Small intestine (tissue), 7 donors: ENCODE results near the gene TNFAIP6. TPM values are rescaled to one million over a fixed set of nuclear protein-coding genes. Genes with fewer than 3 reads are reported as not detected.

Experiments
- DNase-seq, 2 donors: peaks; one replicate each; pipeline versions ENCODE4 v3.0.0 to v3.0.0-alpha.2; 2013
- FAIRE-seq: peaks from 2 replicates; lab custom pipeline; 2012; peaks lifted over from hg19 to GRCh38; lab: Jason Lieb, UNC
- H3K27ac ChIP-seq, 3 donors: one replicate each; pipeline ENCODE4 v1.5.1; 2013; ENCODE audit warnings: low read length in 2 of 3, mild to moderate bottlenecking in 2 of 3, control low read depth in 1 of 3, inconsistent platforms in 1 of 3, low read depth in 1 of 3, moderate library complexity in 1 of 3
- H3K27me3 ChIP-seq, 3 donors: one replicate each; pipeline ENCODE4 v1.6.1; 2013; ENCODE audit warnings: low read length in 3 of 3, inconsistent platforms in 1 of 3; ENCODE audit not compliant: control insufficient read depth in 3 of 3, insufficient read depth in 3 of 3
- H3K36me3 ChIP-seq, 3 donors: one replicate each; pipeline ENCODE4 v1.6.1; 2013; ENCODE audit warnings: low read length in 3 of 3, inconsistent platforms in 1 of 3, low read depth in 1 of 3, mild to moderate bottlenecking in 1 of 3, moderate library complexity in 1 of 3; ENCODE audit not compliant: control insufficient read depth in 3 of 3, insufficient read depth in 2 of 3
- H3K4me1 ChIP-seq, 3 donors: one replicate each; pipeline ENCODE4 v1.6.1; 2013; ENCODE audit warnings: low read length in 2 of 3, inconsistent platforms in 1 of 3, low read depth in 1 of 3, mild to moderate bottlenecking in 1 of 3, moderate library complexity in 1 of 3; ENCODE audit not compliant: control insufficient read depth in 3 of 3, insufficient read depth in 2 of 3
- H3K4me3 ChIP-seq, 3 donors: one replicate each; pipeline ENCODE4 v1.5.1; 2013; ENCODE audit warnings: low read length in 3 of 3, control low read depth in 1 of 3, inconsistent platforms in 1 of 3, low read depth in 1 of 3, mild to moderate bottlenecking in 1 of 3, moderate library complexity in 1 of 3
- H3K9me3 ChIP-seq, 2 donors: one replicate each; pipeline ENCODE4 v1.6.1; 2013; ENCODE audit warnings: low read depth in 1 of 2, low read length in 1 of 2; ENCODE audit not compliant: control insufficient read depth in 2 of 2, insufficient read depth in 1 of 2
- WGBS, 3 donors: extraction: QIAGEN DNeasy Blood & Tissue Kit; methylation state at CpG; one replicate each; pipeline ENCODE4 v1.1.7; 2013; 5-methylcytosine and 5-hydroxymethylcytosine counted together
- polyA plus RNA-seq, 4 donors: library from polyadenylated mRNA; stranded (reverse) in 3 of 4; unstranded in 1 of 4; fragments of 200-250 nt in 3 of 4; fragments of 120-200 nt in 1 of 4; gene quantifications; one replicate each; pipeline versions ENCODE4 v1.2.1 to v1.2.3, GENCODE V29; 2013
- donor health status: healthy with polysubstance abuse.
- donor health status: control.
- donor health status: control.
- donor health status: Bipolar disorder and iron deficiency.
- donor health status: healthy.

The TNFAIP6 gene
- polyA plus RNA-seq, 4 donors = 0.67 to 1.2 (median 0.90) TPM; not detected in 1

DNA sequence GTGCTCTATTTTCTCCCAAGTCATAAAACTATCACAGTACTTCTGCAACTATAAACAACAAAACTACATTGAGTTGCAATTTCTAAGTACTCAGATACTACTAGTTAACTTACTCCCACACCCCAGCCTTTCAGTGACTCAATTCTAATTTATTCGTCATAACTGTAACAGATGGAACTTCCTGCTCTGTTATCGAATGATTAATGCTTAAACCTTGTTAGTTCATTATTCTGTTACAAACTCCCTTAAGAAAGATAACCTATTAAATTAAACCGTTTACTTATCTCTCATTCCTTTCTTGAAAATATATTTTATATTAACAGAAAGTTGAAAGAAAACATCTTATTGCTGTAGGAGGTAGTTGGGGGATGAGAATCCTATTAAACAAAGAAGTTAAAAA is 17.0 kb downstream of the TNFAIP6 start:
- H3K27me3 ChIP-seq = no peaks in the 10 kb centered on the region
- DNase-seq = no peak
- H3K9me3 ChIP-seq = no peaks in the 10 kb centered on the region
- 29 to 39% (median 34%) methylated on average over 3 of the region's 3 CpGs for WGBS, 3 donors
- no peak overlapping the region for H3K4me3 ChIP-seq
- no peak overlapping the region for H3K27ac ChIP-seq
- FAIRE-seq = no peak
- H3K36me3 ChIP-seq = no peaks in the 10 kb centered on the region
- H3K4me1 ChIP-seq = no peaks in the 10 kb centered on the region

DNA sequence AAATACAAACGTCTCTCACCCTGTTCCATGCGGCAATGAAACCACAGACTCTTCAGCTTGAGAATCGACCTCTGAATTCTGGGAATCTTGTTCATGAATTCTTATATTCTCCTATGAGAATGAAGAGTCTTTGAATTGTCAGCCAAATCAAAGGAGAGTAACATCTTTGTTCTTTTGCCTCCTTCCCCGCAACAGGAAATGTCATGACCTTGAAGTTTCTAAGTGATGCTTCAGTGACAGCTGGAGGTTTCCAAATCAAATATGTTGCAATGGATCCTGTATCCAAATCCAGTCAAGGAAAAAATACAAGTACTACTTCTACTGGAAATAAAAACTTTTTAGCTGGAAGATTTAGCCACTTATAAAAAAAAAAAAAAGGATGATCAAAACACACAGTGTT is 21.8 kb downstream of the TNFAIP6 start:
- no peaks in the 10 kb centered on the region for H3K9me3 ChIP-seq
- H3K36me3 ChIP-seq = no peaks in the 10 kb centered on the region
- no peak overlapping the region for H3K27ac ChIP-seq
- H3K4me3 ChIP-seq = no peak overlapping the region
- no peaks in the 10 kb centered on the region for H3K4me1 ChIP-seq
- H3K27me3 ChIP-seq = no peaks in the 10 kb centered on the region
- 78 to 88% (median 79%) methylated on average over 4 of the region's 4 CpGs for WGBS, 3 donors
- FAIRE-seq (no peak), DNase-seq (no peak)

DNA sequence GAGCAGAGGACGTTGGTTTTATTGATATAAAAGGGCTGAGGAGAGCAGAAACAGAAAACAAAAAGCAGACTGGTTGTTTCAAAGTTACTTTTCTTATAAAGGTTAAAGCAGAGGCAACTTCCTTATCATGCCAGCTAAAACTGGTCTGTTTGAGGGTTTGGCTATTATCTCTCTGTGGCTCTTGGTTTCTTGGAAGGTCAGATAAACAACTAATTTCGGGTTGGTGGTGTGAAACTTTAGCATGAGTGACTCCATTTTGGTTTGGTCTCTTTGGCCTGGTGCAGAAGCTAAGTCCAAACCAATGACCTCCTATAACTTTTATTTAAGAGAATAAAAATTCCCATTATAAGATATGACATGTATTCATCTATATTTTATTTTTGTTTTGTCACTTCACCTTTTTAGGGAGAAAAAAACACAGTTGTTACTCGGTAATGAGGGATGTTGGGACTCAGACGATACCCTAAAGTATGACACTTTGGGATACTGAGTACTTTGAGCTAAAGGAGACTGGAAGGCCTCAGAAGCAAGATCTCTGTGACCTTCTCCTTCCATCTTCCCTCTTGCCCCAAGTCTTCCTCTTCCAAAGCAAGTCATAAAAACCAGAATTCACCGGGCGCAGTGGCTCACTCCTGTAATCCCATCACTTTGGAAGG is 23.3 kb downstream of the TNFAIP6 start:
- Histone ChIP-seq H3K4me1 (no peaks in the 10 kb centered on the region), H3K9me3 (no peaks in the 10 kb centered on the region), H3K27me3 (no peaks in the 10 kb centered on the region), H3K4me3 (no peak overlapping the region), H3K36me3 (no peaks in the 10 kb centered on the region), H3K27ac (no peak overlapping the region)
- 75 to 79% (median 79%) methylated on average over 6 of the region's 6 CpGs for WGBS, 3 donors
- no peak for DNase-seq
- no peak for FAIRE-seq

DNA sequence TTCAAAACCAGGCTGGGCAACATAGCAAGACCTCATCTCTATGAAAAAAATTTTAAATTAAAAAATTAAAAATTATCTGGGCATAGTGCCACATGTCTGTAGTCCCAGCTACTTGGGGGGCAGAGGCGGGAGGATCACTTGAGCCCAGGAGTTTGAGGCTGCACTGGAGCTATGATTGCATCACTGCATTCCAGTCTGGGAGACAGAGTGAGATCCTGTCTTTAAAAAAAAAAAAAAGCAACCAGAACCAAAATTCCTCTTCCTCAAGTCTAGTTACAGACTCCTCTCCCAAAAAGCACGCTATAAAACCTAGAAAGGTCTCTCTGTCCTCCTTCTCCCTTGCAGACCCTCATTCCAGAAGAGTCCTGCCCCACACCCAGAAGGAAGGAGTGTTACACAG is 23.9 kb downstream of the TNFAIP6 start:
- Histone ChIP-seq H3K4me1 (no peaks in the 10 kb centered on the region), H3K36me3 (no peaks in the 10 kb centered on the region), H3K27me3 (no peaks in the 10 kb centered on the region), H3K4me3 (no peak overlapping the region), H3K27ac (no peak overlapping the region), H3K9me3 (no peaks in the 10 kb centered on the region)
- WGBS, 3 donors = 91 to 97% (median 92%) methylated on average over 2 of the region's 2 CpGs
- no peak for FAIRE-seq
- no peak for DNase-seq

DNA sequence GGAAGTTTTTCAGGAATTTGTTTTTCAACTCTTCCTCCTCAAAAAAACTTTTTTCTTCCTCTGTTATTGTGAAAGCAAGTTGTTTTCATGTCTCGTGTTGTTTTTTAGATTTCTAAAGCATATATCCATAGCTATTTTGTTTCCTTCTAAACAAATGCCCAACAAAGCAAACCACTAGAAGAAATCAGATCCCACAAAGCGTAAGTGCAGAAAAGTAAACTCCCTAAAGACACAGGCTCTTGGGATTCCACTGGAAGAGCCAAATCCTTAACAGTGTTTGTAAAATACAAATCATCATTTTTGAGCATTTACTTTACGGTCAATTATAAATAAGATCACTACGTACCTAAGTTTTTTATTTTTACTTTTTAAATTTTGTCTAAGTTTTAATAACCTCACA is 30.6 kb downstream of the TNFAIP6 start:
- no peak for FAIRE-seq
- Histone ChIP-seq H3K27ac (no peak overlapping the region), H3K4me1 (no peaks in the 10 kb centered on the region), H3K4me3 (no peak overlapping the region), H3K36me3 (no peaks in the 10 kb centered on the region), H3K9me3 (peaks cover 0 to 6% of the 10 kb centered on the region in 2 donors), H3K27me3 (no peaks in the 10 kb centered on the region)
- DNase-seq = no peak
- whole genome bisulfite sequencing, 3 donors = 81 to 91% (median 86%) methylated on average over 4 of the region's 4 CpGs

DNA sequence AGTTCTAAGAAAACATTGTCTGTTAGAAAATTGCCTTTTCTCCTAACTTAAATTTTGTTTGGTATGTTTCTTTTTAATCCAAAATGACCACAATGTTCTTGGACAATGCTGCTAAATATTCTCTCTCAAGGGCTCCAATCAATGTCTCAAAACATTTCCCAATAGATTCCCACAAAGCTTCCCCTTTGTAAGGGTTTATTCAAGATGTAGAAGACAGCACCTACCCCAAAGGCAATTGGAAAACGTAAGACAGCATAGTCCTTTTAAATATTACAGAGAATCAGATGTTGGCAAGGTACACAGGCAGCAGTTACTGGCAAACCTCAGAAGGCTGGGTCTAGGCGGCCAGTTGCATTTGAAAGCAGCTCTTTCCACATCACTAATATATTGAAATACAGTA is 34.0 kb downstream of the TNFAIP6 start:
- no peak for DNase-seq
- Histone ChIP-seq H3K9me3 (peaks cover 0 to 6% of the 10 kb centered on the region in 2 donors), H3K27me3 (no peaks in the 10 kb centered on the region), H3K4me1 (no peaks in the 10 kb centered on the region), H3K27ac (no peak overlapping the region), H3K4me3 (no peak overlapping the region), H3K36me3 (no peaks in the 10 kb centered on the region)
- no peak for FAIRE-seq
- WGBS, 3 donors = 65 to 79% (median 79%) methylated on average over 2 of the region's 2 CpGs

DNA sequence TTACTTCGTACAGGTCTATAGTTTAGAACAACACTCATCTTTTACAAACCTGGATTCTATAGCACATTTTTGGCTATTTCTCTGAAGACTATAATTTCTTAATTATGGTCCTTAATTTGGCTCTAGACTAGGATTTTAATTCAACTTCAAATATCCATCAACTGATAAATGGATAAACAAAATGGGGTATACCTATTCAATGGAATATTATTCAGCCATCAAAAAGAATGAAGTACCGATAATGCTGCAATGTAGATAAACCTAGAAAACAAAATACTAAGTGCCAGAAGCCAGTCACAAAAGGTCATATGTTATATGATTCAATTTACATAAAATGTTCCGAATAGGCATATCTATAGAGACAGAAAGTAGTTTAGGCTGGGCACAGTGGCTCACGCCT is 37.1 kb downstream of the TNFAIP6 start:
- 73 to 95% (median 87%) methylated on average over 4 of the region's 4 CpGs for WGBS, 3 donors
- Histone ChIP-seq H3K27ac (no peak overlapping the region), H3K4me3 (no peak overlapping the region), H3K9me3 (peaks cover 0 to 6% of the 10 kb centered on the region in 2 donors), H3K27me3 (no peaks in the 10 kb centered on the region), H3K36me3 (no peaks in the 10 kb centered on the region), H3K4me1 (no peaks in the 10 kb centered on the region)
- FAIRE-seq = no peak
- no peak for DNase-seq

DNA sequence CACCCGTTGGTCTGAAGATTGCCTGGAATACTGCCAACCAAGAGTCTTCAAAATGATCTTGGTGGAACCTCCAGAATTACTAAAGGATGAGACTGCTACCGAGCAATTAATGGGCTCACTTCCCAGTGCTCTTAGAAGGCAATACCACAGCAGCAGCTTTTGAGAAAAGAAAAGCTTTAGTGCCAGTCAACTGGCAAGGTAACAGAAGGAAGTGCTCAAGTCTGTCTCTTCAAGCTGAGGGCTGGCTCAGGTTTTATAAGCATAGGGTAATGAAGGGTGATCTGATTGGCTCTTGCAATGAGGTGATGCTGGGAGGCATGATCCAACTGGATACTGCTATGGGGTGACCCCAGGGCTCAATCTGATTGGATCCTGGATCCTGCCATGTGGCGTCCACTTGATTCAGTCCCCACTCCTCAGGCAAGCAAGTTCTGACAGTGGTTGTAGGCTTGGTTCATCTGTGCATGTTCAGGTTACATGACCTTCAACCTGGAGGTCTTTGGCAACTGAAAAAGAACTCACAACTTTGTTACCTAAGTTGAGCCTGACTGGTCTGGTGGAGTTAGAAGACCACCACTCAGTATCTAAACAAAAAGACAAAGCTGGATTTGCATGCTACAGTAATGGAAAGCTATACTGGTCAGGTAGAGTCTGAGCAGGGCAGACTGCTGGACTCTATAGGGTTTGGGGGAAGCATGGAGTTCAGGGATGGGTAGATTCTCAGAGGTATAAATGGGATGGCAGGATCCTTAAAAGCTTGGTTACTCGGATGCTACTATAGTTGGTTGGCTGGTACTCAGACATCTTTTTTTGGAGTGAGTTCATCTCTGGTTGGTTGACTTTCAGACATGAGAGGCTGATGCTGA is 38.4 kb downstream of the TNFAIP6 start:
- H3K27me3 ChIP-seq = no peaks in the 10 kb centered on the region
- H3K36me3 ChIP-seq = no peaks in the 10 kb centered on the region
- peaks cover 0 to under 1% of the 10 kb centered on the region in 2 donors for H3K9me3 ChIP-seq
- FAIRE-seq (no peak), DNase-seq (no peak)
- no peak overlapping the region for H3K4me3 ChIP-seq
- no peaks in the 10 kb centered on the region for H3K4me1 ChIP-seq
- WGBS, 3 donors = 77 to 91% (median 88%) methylated on average over 4 of the region's 4 CpGs
- no peak overlapping the region for H3K27ac ChIP-seq
